NCI-H2171 treated with DMSO at 0.1 percent for 48 hours (cell line): ENCODE data around the gene OR13C5.

Experiments
- DNase-seq: peaks from one replicate; lab custom pipeline; 2025; lab: John Stamatoyannopoulos, UW

OR13C5 gene

GRCh38 chr9:104553261-104553660 lies 46.0 kb downstream of the OR13C5 start:
- no peak for DNase-seq
